ENCODE measurements around the gene OTOP3. TPM values are rescaled to one million over a fixed set of nuclear protein-coding genes. Genes with fewer than 3 reads are reported as not detected.

The OTOP3 gene
- total RNA-seq, 1 experiment from 2014 or later: not detected

GRCh38 chr17:74937064-74938051 is 1.7 kb downstream of the OTOP3 start:
- H3K27me3 ChIP-seq (ENCODE audit: insufficient read depth, low read depth): peaks cover 46% of the 10 kb centered on the region
- CTCF ChIA-PET: no interaction called here
- BruUV-seq (replicated peaks): no TSS peak

GRCh38 chr17:74938194-74938950 is 2.7 kb downstream of the OTOP3 start:
- intact Hi-C loops (cut with micrococcal nuclease; ENCODE audit: unreplicated experiment): no loop called here
- H3K4me3 ChIP-seq: no peak overlapping the region
- H3K79me2 ChIP-seq (ENCODE audit: low read depth): no peaks in the 10 kb centered on the region
- no peaks in the 10 kb centered on the region for H3K36me3 ChIP-seq (ENCODE audit: low read depth)
- no peak overlapping the region for H3K27ac ChIP-seq
- H3K9me2 ChIP-seq (ENCODE audit: insufficient read depth): no peaks in the 10 kb centered on the region
- H3F3A ChIP-seq (ENCODE audit: insufficient read depth, low read depth): peaks cover 6% of the 10 kb centered on the region; the same call in 1 of the 2 replicates
- H4K20me1 ChIP-seq (ENCODE audit: insufficient read depth): no peaks in the 10 kb centered on the region
- ChIA-PET CTCF (no interaction called here), POLR2A (ENCODE audit: unreplicated experiment) (interaction anchor here (0.6 kb wide), 1 partner anchor 25 kb away, joined by 4 read pairs; no protein-coding TSS in a partner anchor)
- H3K9me3 ChIP-seq (ENCODE audit: insufficient read depth, low read depth): no peaks in the 10 kb centered on the region
- peaks cover 4% of the 10 kb centered on the region; the same call in 1 of the 2 replicates for H3K4me1 ChIP-seq (replicated peaks; ENCODE audit: insufficient read depth)
- BruUV-seq (replicated peaks): no TSS peak
- DNase-seq: no peak
- no peak overlapping the region for H3K4me2 ChIP-seq
- H3K27me3 ChIP-seq (ENCODE audit: insufficient read depth, low read depth): peaks cover 41% of the 10 kb centered on the region
- no peak overlapping the region for H2AFZ ChIP-seq
- no peak for TF ChIP-seq EZH2 (IDR thresholded peaks at IDR 0.05; ENCODE audit: low read depth)
- no peak for TF ChIP-seq CTCF (conservative IDR thresholded peaks at IDR 0.05)

More at GRCh38 chr17:74937064-74938051, 1.7 kb downstream of the OTOP3 start:
- no peak for DNase-seq
- Histone ChIP-seq H3K27ac (no peak overlapping the region), H3K4me3 (no peak overlapping the region), H4K20me1 (ENCODE audit: insufficient read depth) (no peaks in the 10 kb centered on the region), H3K4me2 (no peak overlapping the region), H3K9me3 (ENCODE audit: insufficient read depth, low read depth) (no peaks in the 10 kb centered on the region), H3K9me2 (ENCODE audit: insufficient read depth) (no peaks in the 10 kb centered on the region), H3F3A (ENCODE audit: insufficient read depth, low read depth) (no peaks in the 10 kb centered on the region), H3K4me1 (replicated peaks; ENCODE audit: insufficient read depth) (no peaks in the 10 kb centered on the region), H3K79me2 (ENCODE audit: low read depth) (no peaks in the 10 kb centered on the region), H3K36me3 (ENCODE audit: low read depth) (no peaks in the 10 kb centered on the region), H2AFZ (no peak overlapping the region)
- TF ChIP-seq EZH2 (IDR thresholded peaks at IDR 0.05; ENCODE audit: low read depth): no peak
- TF ChIP-seq CTCF (conservative IDR thresholded peaks at IDR 0.05): no peak
- intact Hi-C loops (cut with micrococcal nuclease; ENCODE audit: unreplicated experiment): no loop called here
- POLR2A ChIA-PET (ENCODE audit: unreplicated experiment): no interaction called here

- Histone ChIP-seq H3K79me2 (ENCODE audit: low read depth) (no peaks in the 10 kb centered on the region), H3K4me2 (no peak overlapping the region), H4K20me1 (ENCODE audit: insufficient read depth) (no peaks in the 10 kb centered on the region), H2AFZ (no peak overlapping the region), H3K9me2 (ENCODE audit: insufficient read depth) (no peaks in the 10 kb centered on the region), H3K27me3 (ENCODE audit: insufficient read depth, low read depth) (peaks cover 36% of the 10 kb centered on the region), H3F3A (ENCODE audit: insufficient read depth, low read depth) (peaks cover 13% of the 10 kb centered on the region; the same call in 1 of the 2 replicates), H3K36me3 (ENCODE audit: low read depth) (no peaks in the 10 kb centered on the region), H3K4me3 (no peak overlapping the region), H3K27ac (no peak overlapping the region), H3K4me1 (replicated peaks; ENCODE audit: insufficient read depth) (peaks cover 14% of the 10 kb centered on the region), H3K9me3 (ENCODE audit: insufficient read depth, low read depth) (no peaks in the 10 kb centered on the region)
- CTCF ChIA-PET: no interaction called here
- POLR2A ChIA-PET (ENCODE audit: unreplicated experiment): no interaction called here
- BruUV-seq (replicated peaks): no TSS peak
- TF ChIP-seq EZH2 (IDR thresholded peaks at IDR 0.05; ENCODE audit: low read depth): no peak
- TF ChIP-seq CTCF (conservative IDR thresholded peaks at IDR 0.05): no peak
- no peak for DNase-seq
- intact Hi-C loops (cut with micrococcal nuclease; ENCODE audit: unreplicated experiment): no loop called here
Observed at GRCh38 chr17:74939534-74939933, 3.8 kb downstream of the OTOP3 start.
